Breast epithelium (tissue), 4 donors: ENCODE measurements around the gene TRAF3IP1. TPM values are rescaled to one million over a fixed set of nuclear protein-coding genes. Genes with fewer than 3 reads are reported as not detected.

Experiments used
- DNase-seq, 2 donors: peaks; one replicate each; pipeline ENCODE4 v3.0.0-alpha.2; 2019; ENCODE audit warnings: low spot score in 2 of 2
- H3K27ac ChIP-seq, 2 donors: fragments of 200-600 bp; sonication (generic) in 1 of 2; one replicate each; pipeline ENCODE4 v1.5.1; 2016 to 2019; ENCODE audit warnings: mild to moderate bottlenecking in 1 of 2
- H3K27me3 ChIP-seq, 2 donors: fragments of 200-600 bp; sonication (generic) in 1 of 2; one replicate each; pipeline versions ENCODE4 v1.5.1 to v1.6.0; 2017 to 2019; ENCODE audit warnings: control low read depth in 1 of 2, mild to moderate bottlenecking in 1 of 2
- H3K36me3 ChIP-seq: fragments of 200-600 bp; one replicate; pipeline ENCODE4 v1.5.1; 2019
- H3K4me1 ChIP-seq, 2 donors: fragments of 200-600 bp; sonication (generic); one replicate each; pipeline ENCODE4 v1.5.1; 2016 to 2019; ENCODE audit warnings: control low read depth in 1 of 2
- H3K4me3 ChIP-seq, 3 donors: fragments of 200-600 bp; sonication (generic); 1 replicate in 2 of 3; 2 replicates in 1 of 3; pipeline ENCODE4 v1.5.1; 2016 to 2019; ENCODE audit warnings: mild to moderate bottlenecking in 3 of 3, moderate library complexity in 2 of 3
- H3K9me3 ChIP-seq, 2 donors: fragments of 200-600 bp; sonication (generic) in 1 of 2; one replicate each; pipeline ENCODE4 v1.5.1; 2016 to 2019; ENCODE audit warnings: control low read depth in 1 of 2
- POLR2A ChIP-seq: fragments of 450-650 bp; IDR thresholded peaks from one replicate; pipeline ENCODE4 v1.6.1; 2016; ENCODE audit warnings: antibody characterized with exemption, mild to moderate bottlenecking, moderate library complexity
- POLR2AphosphoS5 ChIP-seq, 3 donors: sonication (generic); formaldehyde crosslinking; IDR thresholded peaks; one replicate each; pipeline ENCODE4 v1.6.1; 2017; ENCODE audit warnings: antibody characterized with exemption in 3 of 3
- intact Hi-C: fragments of 100-400 bp; cut with DNase I; formaldehyde crosslinking; loops from one replicate; pipeline ENCODE4 v1.15.1; 2023; ENCODE audit warnings: low total_unique reads
- total RNA-seq, 3 donors: library from RNA; depleted of rRNA; stranded (reverse); fragments of >200 nt; gene quantifications; one replicate each; pipeline ENCODE4 v1.1.0, GENCODE V29; 2016
- TF ChIP-seq, protein P1 (sequence below), 3 donors: fragments of 450-650 bp; IDR thresholded peaks; one replicate each; pipeline ENCODE4 v1.5.1; 2016 to 2017; ENCODE audit warnings: antibody characterized with exemption in 3 of 3, mild to moderate bottlenecking in 3 of 3, moderate library complexity in 3 of 3

The TRAF3IP1 gene
- total RNA-seq, 3 donors from 2014 or later = 12.1 to 20.6 (median 15.7) TPM

DNA sequence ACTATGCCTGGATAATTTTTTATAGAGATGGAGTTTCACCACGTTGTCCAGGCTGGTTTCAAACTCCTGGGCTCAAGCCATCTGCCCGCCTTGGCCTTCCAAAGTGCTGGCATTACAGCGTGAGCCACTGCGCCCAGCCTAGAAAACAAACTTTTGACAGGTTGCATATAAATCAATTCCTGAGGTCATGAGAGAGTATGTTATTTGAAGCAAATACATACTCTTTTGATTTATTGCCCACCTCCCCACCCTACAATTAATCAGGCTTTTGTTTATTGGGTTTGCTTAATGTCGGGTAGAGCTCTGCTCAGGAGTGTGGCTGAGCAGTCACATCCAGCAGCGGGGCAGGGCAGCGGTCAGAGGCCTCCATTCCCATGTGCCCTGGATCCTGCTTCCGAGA is 68.5 kb downstream of the TRAF3IP1 start:
- no peak for TF ChIP-seq POLR2AphosphoS5 (IDR thresholded peaks at IDR 0.05)
- TF ChIP-seq POLR2A = no peak
- TF ChIP-seq, protein P1, sequence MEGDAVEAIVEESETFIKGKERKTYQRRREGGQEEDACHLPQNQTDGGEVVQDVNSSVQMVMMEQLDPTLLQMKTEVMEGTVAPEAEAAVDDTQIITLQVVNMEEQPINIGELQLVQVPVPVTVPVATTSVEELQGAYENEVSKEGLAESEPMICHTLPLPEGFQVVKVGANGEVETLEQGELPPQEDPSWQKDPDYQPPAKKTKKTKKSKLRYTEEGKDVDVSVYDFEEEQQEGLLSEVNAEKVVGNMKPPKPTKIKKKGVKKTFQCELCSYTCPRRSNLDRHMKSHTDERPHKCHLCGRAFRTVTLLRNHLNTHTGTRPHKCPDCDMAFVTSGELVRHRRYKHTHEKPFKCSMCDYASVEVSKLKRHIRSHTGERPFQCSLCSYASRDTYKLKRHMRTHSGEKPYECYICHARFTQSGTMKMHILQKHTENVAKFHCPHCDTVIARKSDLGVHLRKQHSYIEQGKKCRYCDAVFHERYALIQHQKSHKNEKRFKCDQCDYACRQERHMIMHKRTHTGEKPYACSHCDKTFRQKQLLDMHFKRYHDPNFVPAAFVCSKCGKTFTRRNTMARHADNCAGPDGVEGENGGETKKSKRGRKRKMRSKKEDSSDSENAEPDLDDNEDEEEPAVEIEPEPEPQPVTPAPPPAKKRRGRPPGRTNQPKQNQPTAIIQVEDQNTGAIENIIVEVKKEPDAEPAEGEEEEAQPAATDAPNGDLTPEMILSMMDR (IDR thresholded peaks at IDR 0.05) = no peak
- no peak for DNase-seq
- Histone ChIP-seq H3K27ac (no peak overlapping the region), H3K36me3 (no peaks in the 10 kb centered on the region), H3K27me3 (no peaks in the 10 kb centered on the region), H3K9me3 (no peaks in the 10 kb centered on the region), H3K4me1 (no peaks in the 10 kb centered on the region), H3K4me3 (no peak overlapping the region)
- intact Hi-C loops = no loop called here

DNA sequence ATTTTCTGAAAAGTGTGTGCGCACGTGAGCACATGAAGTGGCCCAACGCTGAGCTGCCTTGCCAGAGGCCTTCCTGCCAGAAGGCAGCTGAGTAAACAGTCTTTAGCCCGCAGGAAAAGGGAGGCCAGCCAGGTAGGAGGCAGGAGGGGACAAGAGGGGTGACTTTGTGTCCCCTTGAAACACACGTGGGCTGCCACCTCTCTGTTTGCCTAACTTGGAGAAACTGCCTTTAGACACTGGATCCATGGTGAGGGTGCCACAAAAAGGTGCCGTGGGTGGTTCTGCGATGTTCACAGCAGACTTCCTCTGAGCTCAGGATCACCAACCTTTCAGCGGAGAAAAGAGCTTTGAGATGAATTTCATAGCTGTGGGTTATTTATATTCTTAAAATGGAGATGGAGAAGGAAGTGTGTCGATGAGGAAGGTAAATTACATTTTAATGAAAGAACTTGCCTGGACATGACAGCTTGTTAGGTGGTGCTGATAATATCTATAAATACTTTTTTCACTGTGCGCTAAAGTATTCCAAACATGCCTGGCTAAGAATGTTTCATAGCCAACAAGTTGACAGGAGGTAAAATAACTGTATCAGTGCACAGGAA is 69.8 kb downstream of the TRAF3IP1 start:
- H3K27ac ChIP-seq = peak overlapping the region; percentile 77 to 88
- intact Hi-C loops = no loop called here
- H3K27me3 ChIP-seq = no peaks in the 10 kb centered on the region
- TF ChIP-seq, protein P1 (IDR thresholded peaks at IDR 0.05) = no peak
- TF ChIP-seq POLR2A (no peak), POLR2AphosphoS5 (IDR thresholded peaks at IDR 0.05) (peak in 1 of 3 donors; percentile 30)
- H3K4me1 ChIP-seq = no peaks in the 10 kb centered on the region
- no peaks in the 10 kb centered on the region for H3K9me3 ChIP-seq
- H3K36me3 ChIP-seq = no peaks in the 10 kb centered on the region
- peak in 1 of 2 donors; percentile 64 for DNase-seq
- peak overlapping the region in 1 of 3 donors; percentile 17 for H3K4me3 ChIP-seq

DNA sequence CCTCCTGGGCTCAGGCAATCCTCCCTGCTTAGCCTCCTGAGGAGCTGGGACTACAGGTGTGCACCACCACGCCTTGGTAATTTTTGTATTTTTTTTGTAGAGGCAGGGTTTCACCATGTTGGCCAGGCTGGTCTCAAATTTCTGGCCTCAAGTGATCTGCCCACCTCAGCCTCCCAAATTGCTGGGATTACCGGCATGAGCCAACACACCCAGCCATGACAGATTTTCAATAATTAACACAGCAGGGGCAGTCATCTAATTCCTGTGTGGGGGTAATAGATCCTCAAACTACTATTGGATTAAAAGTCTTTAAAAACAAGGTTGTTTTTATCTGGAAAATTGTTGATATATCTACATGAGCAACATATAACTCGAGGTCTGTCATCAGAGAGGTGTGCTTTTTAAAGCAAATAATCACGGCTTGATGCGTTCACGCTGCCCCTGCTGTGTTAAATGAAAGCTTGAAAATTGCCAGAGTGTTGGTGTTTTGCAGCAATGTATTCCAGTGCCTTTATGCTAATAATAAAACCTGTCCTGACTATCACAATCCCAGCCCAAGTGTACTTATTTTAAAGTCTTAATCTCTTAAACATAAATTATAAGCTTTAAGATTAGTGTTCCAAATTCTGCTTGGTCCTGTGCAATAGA is 70.8 kb downstream of the TRAF3IP1 start:
- Histone ChIP-seq H3K4me3 (no peak overlapping the region), H3K9me3 (no peaks in the 10 kb centered on the region), H3K27me3 (no peaks in the 10 kb centered on the region), H3K36me3 (no peaks in the 10 kb centered on the region), H3K27ac (no peak overlapping the region), H3K4me1 (no peaks in the 10 kb centered on the region)
- TF ChIP-seq POLR2A (no peak), POLR2AphosphoS5 (IDR thresholded peaks at IDR 0.05) (no peak)
- TF ChIP-seq, protein P1 (IDR thresholded peaks at IDR 0.05) = no peak
- intact Hi-C loops = no loop called here
- no peak for DNase-seq

DNA sequence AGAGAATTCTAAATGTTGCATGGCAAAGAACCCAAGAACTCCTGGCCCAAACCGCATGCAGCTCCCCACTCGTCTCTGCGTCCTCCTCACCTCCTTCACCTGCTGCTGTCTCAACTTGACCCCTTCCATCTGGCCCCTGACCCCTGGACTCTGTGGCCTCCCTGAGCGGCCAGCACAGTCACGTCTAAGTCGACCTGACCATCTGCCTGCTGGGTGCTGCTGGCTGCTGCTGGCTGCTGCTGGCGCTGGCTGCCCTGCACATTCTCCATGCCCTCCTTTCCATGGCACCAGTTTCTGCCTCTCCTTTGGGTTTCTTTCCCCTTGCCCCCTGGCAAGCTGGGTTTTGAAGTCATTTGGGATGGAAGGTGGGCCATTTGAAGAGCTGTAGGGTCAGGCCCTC is 76.3 kb downstream of the TRAF3IP1 start:
- DNase-seq = no peak
- H3K4me1 ChIP-seq = no peaks in the 10 kb centered on the region
- TF ChIP-seq POLR2A = no peak
- TF ChIP-seq, protein P1 (IDR thresholded peaks at IDR 0.05) = no peak
- no peak for TF ChIP-seq POLR2AphosphoS5 (IDR thresholded peaks at IDR 0.05)
- intact Hi-C loops = no loop called here
- H3K4me3 ChIP-seq = no peak overlapping the region
- H3K27me3 ChIP-seq = no peaks in the 10 kb centered on the region
- H3K36me3 ChIP-seq = no peaks in the 10 kb centered on the region
- H3K27ac ChIP-seq = no peak overlapping the region
- no peaks in the 10 kb centered on the region for H3K9me3 ChIP-seq

DNA sequence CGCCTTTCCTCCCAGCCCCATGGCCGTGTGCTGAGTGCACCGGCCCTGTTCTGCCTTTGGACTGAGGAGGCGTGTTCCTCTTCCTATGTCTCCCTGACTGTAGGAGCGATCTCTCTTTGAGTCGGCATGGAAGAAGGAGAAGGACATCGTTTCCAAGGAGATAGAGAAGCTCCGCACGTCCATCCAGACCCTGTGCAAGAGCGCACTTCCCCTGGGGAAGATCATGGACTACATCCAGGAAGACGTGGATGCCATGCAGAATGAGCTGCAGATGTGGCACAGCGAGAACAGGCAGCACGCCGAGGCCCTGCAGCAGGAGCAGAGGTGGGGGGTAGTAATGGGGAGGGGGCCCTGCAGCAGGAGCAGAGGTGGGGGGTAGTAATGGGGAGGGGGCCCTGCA is 77.0 kb downstream of the TRAF3IP1 start:
- H3K27me3 ChIP-seq = no peaks in the 10 kb centered on the region
- TF ChIP-seq, protein P1 (IDR thresholded peaks at IDR 0.05) = no peak
- TF ChIP-seq POLR2AphosphoS5 (IDR thresholded peaks at IDR 0.05) (no peak), POLR2A (no peak)
- no peak for DNase-seq
- no peaks in the 10 kb centered on the region for H3K36me3 ChIP-seq
- H3K9me3 ChIP-seq = no peaks in the 10 kb centered on the region
- H3K4me3 ChIP-seq = no peak overlapping the region
- H3K27ac ChIP-seq = no peak overlapping the region
- no peaks in the 10 kb centered on the region for H3K4me1 ChIP-seq
- intact Hi-C loops = no loop called here
